K562 (cell line): ENCODE results near the gene DHRS13. TPM values are rescaled to one million over a fixed set of nuclear protein-coding genes. Genes with fewer than 3 reads are reported as not detected.

Source experiments
- ATF1 ChIP-seq, 2 experiments: fragments of 450-650 bp in 1 of 2; IDR thresholded peaks; 2 replicates each; pipeline ENCODE4 v1.6.1; 2016; ENCODE audit warnings: missing compliant biosample characterization in 1 of 2, missing genetic modification characterization in 1 of 2
- BRD9 ChIP-seq: fragments of 450-650 bp; IDR thresholded peaks from 2 replicates; pipeline ENCODE4 v1.6.1; 2018; ENCODE audit warnings: low read depth; ENCODE audit not compliant: partially characterized antibody
- CBX8 ChIP-seq: fragments of 200-600 bp; sonication (generic); IDR thresholded peaks from 2 replicates; pipeline ENCODE4 v1.6.1; 2012; ENCODE audit warnings: borderline replicate concordance, mixed run types, low read depth, mild to moderate bottlenecking, moderate library complexity, mixed read lengths, low read length, control low read depth, inconsistent platforms; ENCODE audit not compliant: poor library complexity, severe bottlenecking; ENCODE audit errors: extremely low read depth
- CCAR2 ChIP-seq: fragments of 200-400 bp; formaldehyde crosslinking; IDR thresholded peaks from 2 replicates; pipeline ENCODE4 v1.6.1; 2017; ENCODE audit warnings: mild to moderate bottlenecking, low read depth, low read length
- HDAC3 ChIP-seq: fragments of 450-650 bp; IDR thresholded peaks from 2 replicates; pipeline ENCODE4 v1.6.1; 2018; ENCODE audit warnings: borderline replicate concordance, mild to moderate bottlenecking, moderate library complexity; ENCODE audit not compliant: partially characterized antibody
- MEIS2 ChIP-seq: fragments of 450-650 bp; IDR thresholded peaks from 2 replicates; pipeline ENCODE4 v1.6.1; 2014; ENCODE audit warnings: mild to moderate bottlenecking; ENCODE audit not compliant: partially characterized antibody
- NR1H2 ChIP-seq: sonication (generic); formaldehyde crosslinking; IDR thresholded peaks from 2 replicates; pipeline ENCODE4 v1.4.0; 2020; ENCODE audit warnings: mild to moderate bottlenecking, missing genetic modification reagents
- RCOR1 ChIP-seq, 2 experiments: IDR thresholded peaks; 2 replicates each; pipeline ENCODE4 v1.6.1; 2012; ENCODE audit warnings: low read depth in 2 of 2, low read length in 2 of 2, borderline replicate concordance in 1 of 2, improper control_type of control experiment in 1 of 2
- RFX1 ChIP-seq: fragments of 450-650 bp; IDR thresholded peaks from 2 replicates; pipeline ENCODE4 v1.6.1; 2016; ENCODE audit warnings: mild to moderate bottlenecking, moderate library complexity
- SIN3A ChIP-seq, 2 experiments: fragments of 150-350 bp in 1 of 2; IDR thresholded peaks; 2 replicates each; pipeline ENCODE4 v1.6.1; 2011 to 2016; ENCODE audit warnings: borderline replicate concordance in 2 of 2, low read depth in 2 of 2, low read length in 2 of 2, mild to moderate bottlenecking in 2 of 2, moderate library complexity in 2 of 2; ENCODE audit not compliant: control insufficient read depth in 1 of 2
- SMARCA5 ChIP-seq: fragments of 450-650 bp; IDR thresholded peaks from 2 replicates; pipeline ENCODE4 v1.6.1; 2016
- ZNF12 ChIP-seq: sonication (generic); formaldehyde crosslinking; IDR thresholded peaks from 2 replicates; pipeline ENCODE4 v1.4.0; 2020; ENCODE audit warnings: mild to moderate bottlenecking, missing genetic modification reagents
- polyA plus RNA-seq, 8 experiments: library from polyadenylated mRNA; depleted of rRNA in 4 of 8; stranded (reverse) in 5 of 8; unstranded in 3 of 8; fragments of >200 nt; fragmentation: Nextera tagmentation in 2 of 8; fragmentation: Illumina TruSeq in 1 of 8; extraction: Ambion mirVana in 2 of 8; extraction: Trizol in 1 of 8; gene quantifications; 2 replicates each; pipeline versions ENCODE4 v1.2.1 to v1.2.3, GENCODE V29; 2011 to 2014; ENCODE audit warnings: inconsistent platforms in 1 of 8, missing spikeins in 1 of 8
- total RNA-seq, 7 experiments: library from RNA; depleted of rRNA in 6 of 7; stranded (reverse); fragments of >200 nt in 6 of 7; fragmentation: Illumina TruSeq in 2 of 7; extraction: Trizol in 2 of 7; gene quantifications; 2 replicates each; pipeline versions ENCODE4 v1.2.1 to v1.2.3, GENCODE V29; 2011 to 2021; ENCODE audit warnings: low replicate concordance in 1 of 7
- TF ChIP-seq, protein P1 (sequence below), 2 experiments: fragments of 450-650 bp in 1 of 2; IDR thresholded peaks; 2 replicates each; pipeline ENCODE4 v1.6.1; 2011 to 2017; ENCODE audit warnings: low read depth in 2 of 2, antibody characterized with exemption in 1 of 2, borderline replicate concordance in 1 of 2, low read length in 1 of 2, mild to moderate bottlenecking in 1 of 2, mixed read lengths in 1 of 2; ENCODE audit not compliant: control insufficient read depth in 1 of 2
- TF ChIP-seq, protein P2 (sequence below): fragments of 450-650 bp; formaldehyde crosslinking; IDR thresholded peaks from 2 replicates; pipeline ENCODE4 v1.4.0; 2022; ENCODE audit warnings: mild to moderate bottlenecking, moderate library complexity
- TF ChIP-seq, protein P3 (sequence below): fragments of 250-450 bp; sonication (Bioruptor Pico); IDR thresholded peaks from 2 replicates; pipeline ENCODE4 v1.9.0; 2021; ENCODE audit warnings: mild to moderate bottlenecking
- TF ChIP-seq, protein P4 (sequence below): fragments of 450-650 bp; formaldehyde crosslinking; IDR thresholded peaks from 2 replicates; pipeline ENCODE4 v1.4.0; 2022; ENCODE audit warnings: missing genetic modification characterization
- TF ChIP-seq, protein P5 (sequence below): sonication (generic); formaldehyde crosslinking; IDR thresholded peaks from 2 replicates; pipeline ENCODE4 v1.8.0; 2022; ENCODE audit warnings: missing genetic modification reagents, mild to moderate bottlenecking, borderline replicate concordance
- TF ChIP-seq, protein P6 (sequence below): IDR thresholded peaks from 2 replicates; pipeline ENCODE4 v1.6.1; 2011; ENCODE audit not compliant: insufficient read length; ENCODE audit errors: extremely low read depth

The DHRS13 gene
- total and polyA plus RNA-seq, 9 of the 15 experiments (the other 6 are each of a cell fraction or from before 2014, with no cell fraction given), result 0.32 to 52.3 (median 34.3) TPM; not detected in 1

DNA sequence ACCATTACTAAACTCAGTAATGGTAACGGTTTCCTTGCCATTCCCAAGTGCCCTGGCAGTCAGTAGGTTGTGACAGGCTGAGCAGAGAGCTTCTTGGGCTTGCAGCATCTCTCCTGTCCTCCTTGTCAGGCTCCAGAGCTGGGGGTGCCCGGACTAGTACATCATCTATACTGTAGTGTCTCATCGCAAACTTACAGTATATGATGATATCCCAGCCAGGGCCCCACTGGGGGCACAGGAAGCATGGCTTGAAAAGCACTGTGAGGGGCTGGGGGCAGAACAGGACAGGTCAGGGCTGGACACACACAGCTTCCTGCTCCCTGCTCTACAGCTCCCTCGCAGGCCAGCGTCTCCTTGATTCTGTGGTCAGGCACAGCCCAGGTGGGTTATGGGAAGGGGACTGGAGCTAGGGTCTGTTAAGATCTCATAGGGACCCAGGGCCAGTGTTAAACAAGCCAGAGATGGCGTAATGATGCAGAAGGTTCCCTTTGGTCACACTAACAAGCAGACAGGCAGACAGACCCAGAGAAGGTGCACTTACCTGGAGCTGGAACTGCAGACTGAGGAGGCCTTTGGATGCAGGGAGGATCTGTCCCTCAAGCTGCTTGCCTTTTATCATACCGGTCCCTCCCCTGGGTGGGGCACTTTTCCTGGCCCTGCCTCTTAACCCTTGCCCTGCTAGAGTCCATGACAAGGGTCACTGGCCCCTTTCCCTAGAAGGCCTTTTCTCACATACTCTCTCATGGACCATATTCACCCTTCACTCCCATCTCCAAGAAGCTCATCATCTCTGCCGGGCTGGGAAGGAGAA, 41.3 kb downstream of the DHRS13 start (continued):
- TF ChIP-seq RCOR1 (IDR thresholded peaks at IDR 0.05; ENCODE audit: borderline replicate concordance in 1 of 2, low read depth in 2 of 2, low read length in 2 of 2), result no peak; a peak in 1 of 4 replicates
- TF ChIP-seq ZNF12 (CRISPR knock-in tag), result no peak
- no peak for TF ChIP-seq HDAC3
- TF ChIP-seq, protein P1, sequence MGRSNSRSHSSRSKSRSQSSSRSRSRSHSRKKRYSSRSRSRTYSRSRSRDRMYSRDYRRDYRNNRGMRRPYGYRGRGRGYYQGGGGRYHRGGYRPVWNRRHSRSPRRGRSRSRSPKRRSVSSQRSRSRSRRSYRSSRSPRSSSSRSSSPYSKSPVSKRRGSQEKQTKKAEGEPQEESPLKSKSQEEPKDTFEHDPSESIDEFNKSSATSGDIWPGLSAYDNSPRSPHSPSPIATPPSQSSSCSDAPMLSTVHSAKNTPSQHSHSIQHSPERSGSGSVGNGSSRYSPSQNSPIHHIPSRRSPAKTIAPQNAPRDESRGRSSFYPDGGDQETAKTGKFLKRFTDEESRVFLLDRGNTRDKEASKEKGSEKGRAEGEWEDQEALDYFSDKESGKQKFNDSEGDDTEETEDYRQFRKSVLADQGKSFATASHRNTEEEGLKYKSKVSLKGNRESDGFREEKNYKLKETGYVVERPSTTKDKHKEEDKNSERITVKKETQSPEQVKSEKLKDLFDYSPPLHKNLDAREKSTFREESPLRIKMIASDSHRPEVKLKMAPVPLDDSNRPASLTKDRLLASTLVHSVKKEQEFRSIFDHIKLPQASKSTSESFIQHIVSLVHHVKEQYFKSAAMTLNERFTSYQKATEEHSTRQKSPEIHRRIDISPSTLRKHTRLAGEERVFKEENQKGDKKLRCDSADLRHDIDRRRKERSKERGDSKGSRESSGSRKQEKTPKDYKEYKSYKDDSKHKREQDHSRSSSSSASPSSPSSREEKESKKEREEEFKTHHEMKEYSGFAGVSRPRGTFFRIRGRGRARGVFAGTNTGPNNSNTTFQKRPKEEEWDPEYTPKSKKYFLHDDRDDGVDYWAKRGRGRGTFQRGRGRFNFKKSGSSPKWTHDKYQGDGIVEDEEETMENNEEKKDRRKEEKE (IDR thresholded peaks at IDR 0.05; ENCODE audit: borderline replicate concordance in 1 of 2, control insufficient read depth in 1 of 2, low read depth in 2 of 2, low read length in 1 of 2), result no peak
- TF ChIP-seq, protein P2, sequence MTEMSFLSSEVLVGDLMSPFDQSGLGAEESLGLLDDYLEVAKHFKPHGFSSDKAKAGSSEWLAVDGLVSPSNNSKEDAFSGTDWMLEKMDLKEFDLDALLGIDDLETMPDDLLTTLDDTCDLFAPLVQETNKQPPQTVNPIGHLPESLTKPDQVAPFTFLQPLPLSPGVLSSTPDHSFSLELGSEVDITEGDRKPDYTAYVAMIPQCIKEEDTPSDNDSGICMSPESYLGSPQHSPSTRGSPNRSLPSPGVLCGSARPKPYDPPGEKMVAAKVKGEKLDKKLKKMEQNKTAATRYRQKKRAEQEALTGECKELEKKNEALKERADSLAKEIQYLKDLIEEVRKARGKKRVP (CRISPR knock-in tag), result no peak
- TF ChIP-seq NR1H2 (CRISPR knock-in tag), result no peak
- no peak for TF ChIP-seq RFX1
- TF ChIP-seq BRD9, result peak; percentile 58
- TF ChIP-seq SMARCA5, result no peak; the same call in 1 of the 2 replicates
- no peak for TF ChIP-seq ATF1 (CRISPR knock-in tag; IDR thresholded peaks at IDR 0.05)
- peak; percentile 54 for TF ChIP-seq ATF1 (tag; IDR thresholded peaks at IDR 0.05)
- TF ChIP-seq, protein P3, sequence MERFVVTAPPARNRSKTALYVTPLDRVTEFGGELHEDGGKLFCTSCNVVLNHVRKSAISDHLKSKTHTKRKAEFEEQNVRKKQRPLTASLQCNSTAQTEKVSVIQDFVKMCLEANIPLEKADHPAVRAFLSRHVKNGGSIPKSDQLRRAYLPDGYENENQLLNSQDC (CRISPR knock-in tag), result 0 out of 2 replicates have a peak, but pooled peaks have one; percentile 27
- TF ChIP-seq, protein P4, sequence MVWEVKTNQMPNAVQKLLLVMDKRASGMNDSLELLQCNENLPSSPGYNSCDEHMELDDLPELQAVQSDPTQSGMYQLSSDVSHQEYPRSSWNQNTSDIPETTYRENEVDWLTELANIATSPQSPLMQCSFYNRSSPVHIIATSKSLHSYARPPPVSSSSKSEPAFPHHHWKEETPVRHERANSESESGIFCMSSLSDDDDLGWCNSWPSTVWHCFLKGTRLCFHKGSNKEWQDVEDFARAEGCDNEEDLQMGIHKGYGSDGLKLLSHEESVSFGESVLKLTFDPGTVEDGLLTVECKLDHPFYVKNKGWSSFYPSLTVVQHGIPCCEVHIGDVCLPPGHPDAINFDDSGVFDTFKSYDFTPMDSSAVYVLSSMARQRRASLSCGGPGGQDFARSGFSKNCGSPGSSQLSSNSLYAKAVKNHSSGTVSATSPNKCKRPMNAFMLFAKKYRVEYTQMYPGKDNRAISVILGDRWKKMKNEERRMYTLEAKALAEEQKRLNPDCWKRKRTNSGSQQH (CRISPR knock-in tag), result no peak
- TF ChIP-seq MEIS2, result no peak
- TF ChIP-seq, protein P5, sequence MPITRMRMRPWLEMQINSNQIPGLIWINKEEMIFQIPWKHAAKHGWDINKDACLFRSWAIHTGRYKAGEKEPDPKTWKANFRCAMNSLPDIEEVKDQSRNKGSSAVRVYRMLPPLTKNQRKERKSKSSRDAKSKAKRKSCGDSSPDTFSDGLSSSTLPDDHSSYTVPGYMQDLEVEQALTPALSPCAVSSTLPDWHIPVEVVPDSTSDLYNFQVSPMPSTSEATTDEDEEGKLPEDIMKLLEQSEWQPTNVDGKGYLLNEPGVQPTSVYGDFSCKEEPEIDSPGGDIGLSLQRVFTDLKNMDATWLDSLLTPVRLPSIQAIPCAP (CRISPR knock-in tag), result no peak
- TF ChIP-seq CBX8, result no peak
- TF ChIP-seq SIN3A (IDR thresholded peaks at IDR 0.05; ENCODE audit: borderline replicate concordance in 2 of 2, control insufficient read depth in 1 of 2, low read depth in 2 of 2, low read length in 2 of 2), result peak in 1 of 2 experiments; percentile 57; a peak in 2 of 4 replicates
- TF ChIP-seq CCAR2, result no peak
- TF ChIP-seq, protein P6, sequence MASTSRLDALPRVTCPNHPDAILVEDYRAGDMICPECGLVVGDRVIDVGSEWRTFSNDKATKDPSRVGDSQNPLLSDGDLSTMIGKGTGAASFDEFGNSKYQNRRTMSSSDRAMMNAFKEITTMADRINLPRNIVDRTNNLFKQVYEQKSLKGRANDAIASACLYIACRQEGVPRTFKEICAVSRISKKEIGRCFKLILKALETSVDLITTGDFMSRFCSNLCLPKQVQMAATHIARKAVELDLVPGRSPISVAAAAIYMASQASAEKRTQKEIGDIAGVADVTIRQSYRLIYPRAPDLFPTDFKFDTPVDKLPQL, result peak; percentile 82
